Measurements from ENCODE around the gene STON2.

Gene STON2

GRCh38 chr14:81342850-81343580 lies 57.1 kb downstream of the STON2 start:
- no peak overlapping the region for H3K56ac ChIP-seq (ENCODE audit: low read length)
- no peak for DNase-seq
- WGBS (ENCODE audit: extremely low coverage, insufficient coverage, low lambda C conversion rate): no CpG with 5 or more reads among the region's 5 CpGs
- no peaks in the 10 kb centered on the region for H3K36me3 ChIP-seq (ENCODE audit: control insufficient read depth, insufficient read depth, low read length)
- H3K4me3 ChIP-seq (ENCODE audit: low read length): no peak overlapping the region
- H3K9ac ChIP-seq (ENCODE audit: low read length): no peak overlapping the region
- no peak overlapping the region for H4K8ac ChIP-seq (ENCODE audit: low read depth, low read length)
- H3K18ac ChIP-seq (ENCODE audit: low read length): no peak overlapping the region
- H2BK120ac ChIP-seq (ENCODE audit: low read depth, low read length): no peak overlapping the region
- H3K79me1 ChIP-seq (ENCODE audit: low read length): no peaks in the 10 kb centered on the region
- no peak overlapping the region for H2BK5ac ChIP-seq (ENCODE audit: low read length)
- no peak overlapping the region for H2BK15ac ChIP-seq (replicated peaks; ENCODE audit: low read depth)
- no peak overlapping the region for H3K27ac ChIP-seq (ENCODE audit: low read depth, low read length)
- H3K4ac ChIP-seq (ENCODE audit: low read depth, low read length): no peak overlapping the region
- H2AK5ac ChIP-seq (ENCODE audit: low read length): no peak overlapping the region
- no peak overlapping the region for H4K5ac ChIP-seq (ENCODE audit: low read length)
- H3K79me2 ChIP-seq (ENCODE audit: control insufficient read depth, insufficient read depth, low read length): no peaks in the 10 kb centered on the region
- no peak overlapping the region for H3K23ac ChIP-seq (ENCODE audit: low read length)
- H3K4me2 ChIP-seq (ENCODE audit: low read length): no peak overlapping the region
- no peaks in the 10 kb centered on the region for H3K27me3 ChIP-seq (ENCODE audit: insufficient read depth, low read length, poor library complexity)
- no peaks in the 10 kb centered on the region for H3K4me1 ChIP-seq (ENCODE audit: control insufficient read depth, low read depth, low read length)

GRCh38 chr14:81341781-81342180 lies 58.3 kb downstream of the STON2 start:
- no CpG with 5 or more reads among the region's 3 CpGs for WGBS (ENCODE audit: extremely low coverage, insufficient coverage, low lambda C conversion rate)
- Histone ChIP-seq H2BK5ac (ENCODE audit: low read length) (no peak overlapping the region), H3K4me1 (ENCODE audit: control insufficient read depth, low read depth, low read length) (no peaks in the 10 kb centered on the region), H3K9ac (ENCODE audit: low read length) (no peak overlapping the region), H3K18ac (ENCODE audit: low read length) (no peak overlapping the region), H4K5ac (ENCODE audit: low read length) (no peak overlapping the region), H3K23ac (ENCODE audit: low read length) (no peak overlapping the region), H3K79me2 (ENCODE audit: control insufficient read depth, insufficient read depth, low read length) (no peaks in the 10 kb centered on the region), H3K27ac (ENCODE audit: low read depth, low read length) (no peak overlapping the region), H3K4me3 (ENCODE audit: low read length) (no peak overlapping the region), H3K4me2 (ENCODE audit: low read length) (no peak overlapping the region), H3K79me1 (ENCODE audit: low read length) (no peaks in the 10 kb centered on the region), H3K56ac (ENCODE audit: low read length) (no peak overlapping the region), H2BK15ac (replicated peaks; ENCODE audit: low read depth) (no peak overlapping the region), H3K27me3 (ENCODE audit: insufficient read depth, low read length, poor library complexity) (no peaks in the 10 kb centered on the region), H4K8ac (ENCODE audit: low read depth, low read length) (no peak overlapping the region), H3K36me3 (ENCODE audit: control insufficient read depth, insufficient read depth, low read length) (no peaks in the 10 kb centered on the region), H3K4ac (ENCODE audit: low read depth, low read length) (no peak overlapping the region), H2AK5ac (ENCODE audit: low read length) (no peak overlapping the region), H2BK120ac (ENCODE audit: low read depth, low read length) (no peak overlapping the region)
- no peak for DNase-seq

DNA sequence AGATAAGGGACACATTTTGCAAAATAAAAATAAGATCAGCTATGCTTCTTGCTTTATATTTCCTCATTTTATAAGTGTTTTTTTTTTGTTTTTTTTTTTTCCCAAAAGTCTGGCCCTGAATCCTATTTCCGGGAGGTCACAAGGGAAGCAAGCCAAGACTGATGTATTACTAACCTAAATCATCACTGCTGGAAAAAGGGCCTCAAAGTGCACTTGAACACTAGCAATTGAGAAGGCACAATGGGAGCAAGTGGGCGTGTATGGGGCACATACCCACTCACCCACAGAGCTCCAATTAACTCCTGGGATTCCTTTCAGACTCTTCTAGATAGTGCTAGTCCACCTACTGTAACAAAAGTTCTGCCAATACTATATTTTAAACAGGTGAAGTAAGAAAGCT lies 58.8 kb downstream of the STON2 start:
- no peak overlapping the region for H3K4ac ChIP-seq (ENCODE audit: low read depth, low read length)
- H3K23ac ChIP-seq (ENCODE audit: low read length): no peak overlapping the region
- no peaks in the 10 kb centered on the region for H3K4me1 ChIP-seq (ENCODE audit: control insufficient read depth, low read depth, low read length)
- no peaks in the 10 kb centered on the region for H3K27me3 ChIP-seq (ENCODE audit: insufficient read depth, low read length, poor library complexity)
- no peak overlapping the region for H2BK5ac ChIP-seq (ENCODE audit: low read length)
- no peak overlapping the region for H3K27ac ChIP-seq (ENCODE audit: low read depth, low read length)
- H3K4me3 ChIP-seq (ENCODE audit: low read length): no peak overlapping the region
- H2BK120ac ChIP-seq (ENCODE audit: low read depth, low read length): no peak overlapping the region
- H3K56ac ChIP-seq (ENCODE audit: low read length): no peak overlapping the region
- no peak overlapping the region for H4K8ac ChIP-seq (ENCODE audit: low read depth, low read length)
- no peak overlapping the region for H3K18ac ChIP-seq (ENCODE audit: low read length)
- no peak overlapping the region for H4K5ac ChIP-seq (ENCODE audit: low read length)
- H3K79me2 ChIP-seq (ENCODE audit: control insufficient read depth, insufficient read depth, low read length): no peaks in the 10 kb centered on the region
- no peak overlapping the region for H2BK15ac ChIP-seq (replicated peaks; ENCODE audit: low read depth)
- H3K36me3 ChIP-seq (ENCODE audit: control insufficient read depth, insufficient read depth, low read length): no peaks in the 10 kb centered on the region
- H3K79me1 ChIP-seq (ENCODE audit: low read length): no peaks in the 10 kb centered on the region
- WGBS (ENCODE audit: extremely low coverage, insufficient coverage, low lambda C conversion rate): no CpG with 5 or more reads among the region's 2 CpGs
- no peak for DNase-seq
- H2AK5ac ChIP-seq (ENCODE audit: low read length): no peak overlapping the region
- no peak overlapping the region for H3K9ac ChIP-seq (ENCODE audit: low read length)
- H3K4me2 ChIP-seq (ENCODE audit: low read length): no peak overlapping the region

DNA sequence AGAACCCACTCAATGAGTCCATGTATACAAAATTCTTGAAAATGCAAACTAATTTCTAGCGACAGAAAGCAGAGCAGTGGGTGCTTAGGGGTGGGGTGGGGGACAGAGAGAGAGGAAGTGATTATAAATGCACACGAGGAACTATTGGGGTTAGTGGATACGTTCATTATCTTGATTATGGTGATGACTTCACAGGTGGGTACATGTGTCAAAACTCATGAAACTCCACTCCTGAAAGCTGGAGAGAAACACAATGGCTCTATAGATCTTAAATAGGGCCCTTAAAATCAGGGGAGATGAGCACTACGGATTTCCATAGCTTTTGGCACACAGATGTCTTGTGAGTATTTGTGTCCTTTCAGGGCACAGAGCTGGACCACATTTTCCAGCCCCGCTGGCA lies 59.9 kb downstream of the STON2 start:
- no peak overlapping the region for H3K23ac ChIP-seq (ENCODE audit: low read length)
- H3K4me3 ChIP-seq (ENCODE audit: low read length): no peak overlapping the region
- H3K4me2 ChIP-seq (ENCODE audit: low read length): no peak overlapping the region
- H4K5ac ChIP-seq (ENCODE audit: low read length): no peak overlapping the region
- no peak overlapping the region for H2AK5ac ChIP-seq (ENCODE audit: low read length)
- no peak overlapping the region for H3K56ac ChIP-seq (ENCODE audit: low read length)
- no peak overlapping the region for H2BK5ac ChIP-seq (ENCODE audit: low read length)
- no CpG with 5 or more reads among the region's 5 CpGs for WGBS (ENCODE audit: extremely low coverage, insufficient coverage, low lambda C conversion rate)
- H3K27ac ChIP-seq (ENCODE audit: low read depth, low read length): no peak overlapping the region
- no peak for DNase-seq
- no peaks in the 10 kb centered on the region for H3K79me1 ChIP-seq (ENCODE audit: low read length)
- H3K27me3 ChIP-seq (ENCODE audit: insufficient read depth, low read length, poor library complexity): no peaks in the 10 kb centered on the region
- no peak overlapping the region for H3K9ac ChIP-seq (ENCODE audit: low read length)
- no peak overlapping the region for H2BK15ac ChIP-seq (replicated peaks; ENCODE audit: low read depth)
- no peak overlapping the region for H3K4ac ChIP-seq (ENCODE audit: low read depth, low read length)
- no peak overlapping the region for H3K18ac ChIP-seq (ENCODE audit: low read length)
- no peaks in the 10 kb centered on the region for H3K36me3 ChIP-seq (ENCODE audit: control insufficient read depth, insufficient read depth, low read length)
- H2BK120ac ChIP-seq (ENCODE audit: low read depth, low read length): no peak overlapping the region
- no peak overlapping the region for H4K8ac ChIP-seq (ENCODE audit: low read depth, low read length)
- no peaks in the 10 kb centered on the region for H3K4me1 ChIP-seq (ENCODE audit: control insufficient read depth, low read depth, low read length)
- H3K79me2 ChIP-seq (ENCODE audit: control insufficient read depth, insufficient read depth, low read length): no peaks in the 10 kb centered on the region

GRCh38 chr14:81337073-81337472 lies 63.1 kb downstream of the STON2 start:
- Histone ChIP-seq H3K18ac (ENCODE audit: low read length) (no peak overlapping the region), H3K27ac (ENCODE audit: low read depth, low read length) (no peak overlapping the region), H3K23ac (ENCODE audit: low read length) (no peak overlapping the region), H3K56ac (ENCODE audit: low read length) (no peak overlapping the region), H4K5ac (ENCODE audit: low read length) (no peak overlapping the region), H2BK120ac (ENCODE audit: low read depth, low read length) (no peak overlapping the region), H3K4me2 (ENCODE audit: low read length) (no peak overlapping the region), H3K4ac (ENCODE audit: low read depth, low read length) (no peak overlapping the region), H2AK5ac (ENCODE audit: low read length) (no peak overlapping the region), H3K79me1 (ENCODE audit: low read length) (no peaks in the 10 kb centered on the region), H3K4me3 (ENCODE audit: low read length) (no peak overlapping the region), H4K8ac (ENCODE audit: low read depth, low read length) (no peak overlapping the region), H2BK15ac (replicated peaks; ENCODE audit: low read depth) (no peak overlapping the region), H3K4me1 (ENCODE audit: control insufficient read depth, low read depth, low read length) (no peaks in the 10 kb centered on the region), H3K36me3 (ENCODE audit: control insufficient read depth, insufficient read depth, low read length) (no peaks in the 10 kb centered on the region), H3K79me2 (ENCODE audit: control insufficient read depth, insufficient read depth, low read length) (no peaks in the 10 kb centered on the region), H2BK5ac (ENCODE audit: low read length) (no peak overlapping the region), H3K27me3 (ENCODE audit: insufficient read depth, low read length, poor library complexity) (no peaks in the 10 kb centered on the region), H3K9ac (ENCODE audit: low read length) (no peak overlapping the region)
- no peak for DNase-seq
- WGBS (ENCODE audit: extremely low coverage, insufficient coverage, low lambda C conversion rate): no CpG with 5 or more reads among the region's 4 CpGs

DNA sequence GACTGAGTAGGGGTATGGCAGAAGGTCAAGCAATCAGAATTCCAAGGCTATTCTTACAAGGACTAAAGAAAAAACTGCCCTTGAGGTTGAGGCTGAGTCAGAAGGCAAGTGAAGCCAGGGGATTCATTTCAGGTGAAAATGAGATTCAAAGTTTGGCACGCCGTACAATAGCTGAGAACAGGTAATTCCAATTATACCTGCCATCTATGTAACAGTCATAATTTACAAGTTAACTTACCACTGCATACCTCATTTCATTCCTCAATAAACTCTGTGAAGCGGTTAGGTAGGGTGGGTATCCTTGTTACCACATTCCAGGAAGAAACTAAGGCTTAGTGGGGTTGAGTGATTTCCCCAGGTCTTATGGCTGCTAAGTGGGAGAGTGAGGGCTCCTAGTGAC lies 64.1 kb downstream of the STON2 start:
- H3K79me2 ChIP-seq (ENCODE audit: control insufficient read depth, insufficient read depth, low read length): no peaks in the 10 kb centered on the region
- no peaks in the 10 kb centered on the region for H3K79me1 ChIP-seq (ENCODE audit: low read length)
- no peaks in the 10 kb centered on the region for H3K36me3 ChIP-seq (ENCODE audit: control insufficient read depth, insufficient read depth, low read length)
- H3K18ac ChIP-seq (ENCODE audit: low read length): no peak overlapping the region
- H3K4me1 ChIP-seq (ENCODE audit: control insufficient read depth, low read depth, low read length): no peaks in the 10 kb centered on the region
- DNase-seq: no peak
- H3K9ac ChIP-seq (ENCODE audit: low read length): no peak overlapping the region
- no peak overlapping the region for H3K27ac ChIP-seq (ENCODE audit: low read depth, low read length)
- no peak overlapping the region for H4K8ac ChIP-seq (ENCODE audit: low read depth, low read length)
- no peak overlapping the region for H3K4ac ChIP-seq (ENCODE audit: low read depth, low read length)
- no peak overlapping the region for H2BK5ac ChIP-seq (ENCODE audit: low read length)
- no peak overlapping the region for H2AK5ac ChIP-seq (ENCODE audit: low read length)
- H2BK15ac ChIP-seq (replicated peaks; ENCODE audit: low read depth): no peak overlapping the region
- H3K23ac ChIP-seq (ENCODE audit: low read length): no peak overlapping the region
- no peak overlapping the region for H2BK120ac ChIP-seq (ENCODE audit: low read depth, low read length)
- no peaks in the 10 kb centered on the region for H3K27me3 ChIP-seq (ENCODE audit: insufficient read depth, low read length, poor library complexity)
- no CpG with 5 or more reads among the region's 3 CpGs for WGBS (ENCODE audit: extremely low coverage, insufficient coverage, low lambda C conversion rate)
- H3K56ac ChIP-seq (ENCODE audit: low read length): no peak overlapping the region
- no peak overlapping the region for H4K5ac ChIP-seq (ENCODE audit: low read length)
- no peak overlapping the region for H3K4me2 ChIP-seq (ENCODE audit: low read length)
- no peak overlapping the region for H3K4me3 ChIP-seq (ENCODE audit: low read length)

Data from mesendoderm (in vitro differentiated cells).